GM12875 (cell line): ENCODE results near the gene PTPN22.

Source experiments
- H3K4me3 ChIP-seq: one replicate; pipeline ENCODE4 v1.5.1; 2011; ENCODE audit warnings: low read depth, low read length, control low read depth
- TF ChIP-seq, protein P1 (sequence below): IDR thresholded peaks from 2 replicates; pipeline ENCODE4 v1.5.1; 2011; ENCODE audit warnings: low read depth, mild to moderate bottlenecking, control low read depth, inconsistent platforms, low read length, moderate library complexity, borderline replicate concordance; ENCODE audit not compliant: insufficient read depth

The PTPN22 gene

DNA sequence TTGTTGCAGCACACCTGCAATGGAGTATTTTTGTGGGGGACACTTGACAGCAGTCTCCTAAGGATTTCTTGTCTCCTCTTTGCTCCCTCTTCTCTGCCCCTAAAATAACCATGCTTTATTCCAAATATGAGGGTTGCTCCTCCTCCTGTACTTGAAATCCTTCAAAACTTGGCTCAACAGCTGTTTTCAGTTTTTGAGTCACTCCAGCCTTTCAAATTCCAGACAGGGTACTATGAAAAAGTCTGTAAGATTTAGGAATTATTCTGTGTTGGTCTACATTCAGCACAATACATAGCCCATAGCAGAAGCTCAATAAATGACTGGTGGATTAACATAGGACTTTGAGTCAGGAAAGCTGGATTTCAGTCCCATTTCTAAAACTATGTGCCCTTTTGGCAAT is 27.6 kb upstream of the PTPN22 start:
- no peak overlapping the region for H3K4me3 ChIP-seq
- TF ChIP-seq, protein P1, sequence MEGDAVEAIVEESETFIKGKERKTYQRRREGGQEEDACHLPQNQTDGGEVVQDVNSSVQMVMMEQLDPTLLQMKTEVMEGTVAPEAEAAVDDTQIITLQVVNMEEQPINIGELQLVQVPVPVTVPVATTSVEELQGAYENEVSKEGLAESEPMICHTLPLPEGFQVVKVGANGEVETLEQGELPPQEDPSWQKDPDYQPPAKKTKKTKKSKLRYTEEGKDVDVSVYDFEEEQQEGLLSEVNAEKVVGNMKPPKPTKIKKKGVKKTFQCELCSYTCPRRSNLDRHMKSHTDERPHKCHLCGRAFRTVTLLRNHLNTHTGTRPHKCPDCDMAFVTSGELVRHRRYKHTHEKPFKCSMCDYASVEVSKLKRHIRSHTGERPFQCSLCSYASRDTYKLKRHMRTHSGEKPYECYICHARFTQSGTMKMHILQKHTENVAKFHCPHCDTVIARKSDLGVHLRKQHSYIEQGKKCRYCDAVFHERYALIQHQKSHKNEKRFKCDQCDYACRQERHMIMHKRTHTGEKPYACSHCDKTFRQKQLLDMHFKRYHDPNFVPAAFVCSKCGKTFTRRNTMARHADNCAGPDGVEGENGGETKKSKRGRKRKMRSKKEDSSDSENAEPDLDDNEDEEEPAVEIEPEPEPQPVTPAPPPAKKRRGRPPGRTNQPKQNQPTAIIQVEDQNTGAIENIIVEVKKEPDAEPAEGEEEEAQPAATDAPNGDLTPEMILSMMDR = no peak

DNA sequence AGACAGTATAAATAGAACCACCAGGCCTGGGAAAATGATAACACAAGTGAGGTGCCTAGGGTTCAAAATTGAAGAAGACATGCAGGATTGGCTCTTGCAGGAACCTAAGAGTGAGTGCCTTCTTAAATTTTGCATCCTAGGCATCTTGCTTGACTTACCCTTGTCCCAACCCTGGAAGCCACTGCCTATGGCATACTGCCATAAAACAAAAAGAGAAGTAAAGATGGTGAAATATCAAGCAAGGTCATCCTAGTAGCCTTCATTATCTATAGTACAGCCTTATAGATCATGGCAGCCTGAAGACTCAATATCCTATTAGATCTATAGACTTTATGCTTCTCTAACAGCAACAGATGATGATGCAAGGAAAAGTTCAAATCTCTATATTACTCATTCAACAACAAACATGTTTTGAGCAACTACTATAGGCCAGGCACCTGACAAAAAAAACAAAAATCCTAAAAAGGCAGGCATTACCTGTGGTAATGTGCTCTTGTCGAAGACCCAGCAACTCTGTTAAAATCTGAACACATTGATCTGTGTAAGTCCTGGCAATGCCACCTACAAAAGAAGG is 26.8 kb upstream of the PTPN22 start:
- TF ChIP-seq, protein P1 = no peak
- no peak overlapping the region for H3K4me3 ChIP-seq

DNA sequence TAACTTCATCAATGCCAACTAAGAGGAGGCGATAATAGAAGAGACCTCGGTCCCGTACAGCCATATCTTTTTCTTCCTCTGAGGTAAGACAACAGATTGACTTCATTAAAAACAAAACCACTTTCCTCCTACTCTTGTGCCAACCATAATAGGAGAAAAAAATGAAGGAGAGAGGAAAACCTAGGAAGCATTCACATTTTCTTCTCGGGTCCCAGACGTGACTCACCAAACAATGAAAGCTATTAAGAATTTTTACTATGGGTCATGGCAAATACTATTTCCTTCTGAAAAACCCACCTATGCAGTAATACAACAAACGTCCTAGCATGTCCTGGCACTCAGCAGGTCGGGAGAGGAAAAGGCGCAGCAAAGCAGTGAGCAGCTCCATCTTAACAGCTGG is 24.4 kb upstream of the PTPN22 start:
- H3K4me3 ChIP-seq = no peak overlapping the region
- TF ChIP-seq, protein P1 = no peak

DNA sequence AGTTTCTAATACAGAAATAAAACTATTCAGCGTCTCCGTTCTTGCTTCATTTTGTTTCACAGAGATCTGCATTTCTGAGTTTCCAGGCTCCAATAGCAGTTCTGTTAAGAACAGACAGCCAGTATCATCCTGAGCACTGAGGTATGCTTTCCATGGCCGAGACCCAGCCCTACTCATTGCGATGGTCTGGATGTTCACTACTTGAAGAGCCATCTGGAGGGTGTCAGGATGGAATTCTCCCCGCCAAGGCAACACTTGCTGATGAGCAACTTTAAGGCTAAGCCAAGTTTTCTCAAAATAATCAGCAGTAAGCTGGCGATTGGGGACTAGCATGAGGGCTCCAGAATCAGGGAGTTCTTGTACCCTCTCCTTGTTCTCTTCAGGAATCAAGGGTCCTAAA is 23.6 kb upstream of the PTPN22 start:
- no peak overlapping the region for H3K4me3 ChIP-seq
- TF ChIP-seq, protein P1 = no peak

DNA sequence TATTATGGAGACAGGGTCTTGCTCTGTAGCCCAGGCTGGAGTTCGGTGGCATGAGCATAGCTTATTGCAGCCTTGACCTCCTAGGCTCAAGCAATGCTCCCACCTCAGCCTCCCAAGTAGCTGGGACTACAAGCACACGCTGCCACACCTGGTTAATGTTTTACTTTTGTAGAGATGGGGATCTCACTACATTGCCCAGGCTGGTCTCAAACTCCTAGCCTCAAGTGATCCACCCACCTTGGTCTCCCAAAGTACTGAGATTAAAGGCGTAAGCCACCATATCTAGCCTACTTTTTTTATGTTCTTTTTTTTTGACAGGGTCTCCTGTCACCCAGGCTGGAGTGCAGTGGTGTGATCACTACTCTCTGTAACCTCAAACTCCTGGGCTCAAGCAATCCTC is 21.8 kb upstream of the PTPN22 start:
- TF ChIP-seq, protein P1 = no peak
- H3K4me3 ChIP-seq = no peak overlapping the region

DNA sequence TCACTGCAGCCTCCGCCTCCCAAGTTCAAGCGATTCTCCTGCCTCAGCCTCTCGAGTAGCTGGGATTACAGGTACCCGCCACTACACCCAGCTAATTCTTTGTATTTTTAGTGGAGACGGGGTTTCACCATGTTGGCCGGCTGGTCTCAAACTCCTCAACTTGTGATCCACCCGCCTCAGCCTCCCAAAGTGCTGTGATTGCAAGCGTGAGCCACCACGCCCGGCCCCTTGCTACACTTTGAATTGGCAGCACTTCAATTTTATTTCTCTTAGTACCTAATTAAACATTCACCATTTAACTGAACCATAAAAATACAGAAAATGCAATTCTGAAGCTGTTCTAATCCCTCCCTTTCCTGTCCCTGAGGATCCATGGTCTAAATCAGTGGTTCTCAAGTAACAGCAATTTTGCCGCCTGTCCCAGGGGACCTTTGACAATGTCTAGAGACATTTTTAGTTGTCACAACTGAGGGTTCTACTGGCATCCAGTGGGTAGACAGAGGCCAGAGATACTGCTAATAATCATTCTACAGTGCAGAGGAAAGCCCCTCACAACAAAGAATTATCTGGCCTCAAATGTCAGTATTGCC is 20.2 kb upstream of the PTPN22 start:
- TF ChIP-seq, protein P1 = no peak

DNA sequence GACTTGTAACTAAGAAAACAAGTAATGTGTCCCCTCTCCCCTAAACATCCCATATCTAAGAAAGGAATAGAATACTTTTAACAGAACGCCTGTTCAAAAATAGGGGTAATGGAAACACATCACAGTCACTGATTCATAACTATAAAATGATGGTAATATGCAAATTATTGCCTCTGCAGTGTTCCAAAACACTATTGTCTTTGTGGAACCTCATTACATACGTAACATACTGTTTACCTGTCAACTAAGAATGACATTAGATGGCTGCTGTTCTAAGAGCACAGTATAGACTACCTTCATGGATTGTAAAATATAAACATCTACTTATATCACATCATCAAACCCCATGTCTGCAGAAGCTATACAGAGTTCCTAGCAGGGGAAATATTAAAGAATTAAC is 19.3 kb upstream of the PTPN22 start:
- TF ChIP-seq, protein P1 = no peak
- no peak overlapping the region for H3K4me3 ChIP-seq

More for the DNA sequence above, 20.2 kb upstream of the PTPN22 start:
- H3K4me3 ChIP-seq = no peak overlapping the region
